Activated CD8-positive, alpha-beta T cell treated with anti-CD3 and anti-CD28 coated beads for 36 hours (primary cell): Measurements from ENCODE around the gene HIGD1A. TPM values are rescaled to one million over a fixed set of nuclear protein-coding genes. Genes with fewer than 3 reads are reported as not detected.

ENCODE experiments used
- ATAC-seq: fragments of 200-7000 bp; cut with Tn5 transposase; one replicate; pipeline ENCODE4 v1.10.0; 2021; ENCODE audit warnings: mild to moderate bottlenecking, moderate library complexity
- CTCF ChIA-PET: fragments of 350-600 bp; sonication (Branson Sonifier 250); formaldehyde crosslinking; loops from one replicate; lab custom pipeline; 2021; ENCODE audit warnings: antibody characterized with exemption; lab: Charles Lee
- POLR2A ChIA-PET: fragments of 350-600 bp; sonication (Branson Sonifier 250); formaldehyde crosslinking; loops from one replicate; lab custom pipeline; 2021; ENCODE audit warnings: antibody characterized with exemption; lab: Charles Lee
- DNase-seq: peaks from one replicate; pipeline ENCODE4 v3.0.0-alpha.2; 2020
- H3K27ac Mint-ChIP-seq: one replicate; pipeline ENCODE4 v1.8.0; 2021; ENCODE audit warnings: mild to moderate bottlenecking, mixed read lengths
- H3K27me3 Mint-ChIP-seq: one replicate; pipeline ENCODE4 v1.8.0; 2021; ENCODE audit warnings: mixed read lengths
- H3K36me3 Mint-ChIP-seq: one replicate; pipeline ENCODE4 v1.8.0; 2021; ENCODE audit warnings: low read depth, mixed read lengths
- H3K4me1 Mint-ChIP-seq: one replicate; pipeline ENCODE4 v1.8.0; 2021; ENCODE audit warnings: low read depth, mixed read lengths
- H3K4me3 Mint-ChIP-seq: one replicate; pipeline ENCODE4 v1.8.0; 2021; ENCODE audit warnings: mild to moderate bottlenecking, moderate library complexity, mixed read lengths
- H3K9me3 Mint-ChIP-seq: one replicate; pipeline ENCODE4 v1.8.0; 2021; ENCODE audit warnings: mixed read lengths
- intact Hi-C: fragments of 100-400 bp; cut with micrococcal nuclease; formaldehyde crosslinking; loops from one replicate; pipeline ENCODE4 v1.10.0; 2022
- total RNA-seq, 2 experiments: library from RNA; stranded (reverse); gene quantifications; one replicate each; pipeline ENCODE4 v1.2.3, GENCODE V29; 2021
- TF ChIP-seq, protein P1 (sequence below): fragments of 200-600 bp; IDR thresholded peaks from one replicate; pipeline ENCODE4 v1.8.0; 2022; ENCODE audit warnings: antibody characterized with exemption, mild to moderate bottlenecking

The HIGD1A gene
- total RNA-seq, 2 experiments from 2014 or later = 58.4 to 60.5 TPM

DNA sequence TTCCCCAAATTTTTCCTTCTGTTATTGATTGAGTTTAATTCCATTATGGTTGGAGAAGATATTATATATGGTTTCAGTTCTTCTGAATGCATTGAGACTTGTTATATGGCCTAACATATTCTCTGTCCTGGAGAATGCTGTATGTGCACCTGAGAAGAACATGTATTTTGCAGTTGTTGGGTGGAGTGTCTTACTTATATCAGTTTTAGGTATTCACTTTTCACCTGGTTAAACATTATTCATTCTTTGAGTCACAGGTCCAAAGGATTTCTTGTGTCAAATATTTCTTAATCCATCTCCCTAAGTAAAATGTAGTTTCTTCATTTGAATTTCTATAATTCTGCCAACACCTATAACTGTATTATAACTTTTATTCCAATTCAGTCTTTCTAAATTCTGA, 22.7 kb upstream of the HIGD1A start:
- DNase-seq (no peak), ATAC-seq (no peak)
- Mint-ChIP-seq H3K27me3 (peaks cover 12% of the 10 kb centered on the region), H3K27ac (no peak overlapping the region), H3K4me1 (peaks cover 4% of the 10 kb centered on the region), H3K36me3 (no peaks in the 10 kb centered on the region), H3K9me3 (no peaks in the 10 kb centered on the region), H3K4me3 (no peak overlapping the region)
- TF ChIP-seq, protein P1, sequence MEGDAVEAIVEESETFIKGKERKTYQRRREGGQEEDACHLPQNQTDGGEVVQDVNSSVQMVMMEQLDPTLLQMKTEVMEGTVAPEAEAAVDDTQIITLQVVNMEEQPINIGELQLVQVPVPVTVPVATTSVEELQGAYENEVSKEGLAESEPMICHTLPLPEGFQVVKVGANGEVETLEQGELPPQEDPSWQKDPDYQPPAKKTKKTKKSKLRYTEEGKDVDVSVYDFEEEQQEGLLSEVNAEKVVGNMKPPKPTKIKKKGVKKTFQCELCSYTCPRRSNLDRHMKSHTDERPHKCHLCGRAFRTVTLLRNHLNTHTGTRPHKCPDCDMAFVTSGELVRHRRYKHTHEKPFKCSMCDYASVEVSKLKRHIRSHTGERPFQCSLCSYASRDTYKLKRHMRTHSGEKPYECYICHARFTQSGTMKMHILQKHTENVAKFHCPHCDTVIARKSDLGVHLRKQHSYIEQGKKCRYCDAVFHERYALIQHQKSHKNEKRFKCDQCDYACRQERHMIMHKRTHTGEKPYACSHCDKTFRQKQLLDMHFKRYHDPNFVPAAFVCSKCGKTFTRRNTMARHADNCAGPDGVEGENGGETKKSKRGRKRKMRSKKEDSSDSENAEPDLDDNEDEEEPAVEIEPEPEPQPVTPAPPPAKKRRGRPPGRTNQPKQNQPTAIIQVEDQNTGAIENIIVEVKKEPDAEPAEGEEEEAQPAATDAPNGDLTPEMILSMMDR = no peak
- ChIA-PET CTCF (no interaction called here), POLR2A (no interaction called here)
- intact Hi-C loops = no loop called here

DNA sequence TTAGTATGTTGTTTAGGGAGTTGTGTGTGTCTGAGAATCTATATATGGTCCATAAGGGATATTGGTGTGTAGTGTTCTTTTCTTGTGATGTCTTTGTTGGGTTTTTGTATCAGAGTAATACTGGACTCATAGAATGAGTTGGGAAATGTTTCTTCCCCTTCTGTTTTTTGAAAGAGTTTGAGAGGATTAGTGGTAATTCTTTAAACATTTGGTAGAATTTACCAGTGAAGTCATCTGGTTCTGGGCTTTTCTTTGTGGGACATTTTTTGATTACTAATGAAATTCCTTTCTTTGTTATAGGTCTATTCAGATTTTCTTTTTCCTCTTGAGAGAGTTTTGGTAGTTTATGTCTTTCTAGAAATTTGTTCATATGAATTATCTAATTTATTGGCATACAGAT, 21.9 kb upstream of the HIGD1A start:
- POLR2A ChIA-PET = no interaction called here
- no peak for ATAC-seq
- no peaks in the 10 kb centered on the region for H3K4me1 Mint-ChIP-seq
- no peak overlapping the region for H3K4me3 Mint-ChIP-seq
- H3K9me3 Mint-ChIP-seq = no peaks in the 10 kb centered on the region
- intact Hi-C loops = no loop called here
- TF ChIP-seq, protein P1 = no peak
- H3K27ac Mint-ChIP-seq = no peak overlapping the region
- CTCF ChIA-PET = interaction anchor here (0.6 kb wide), 1 partner anchor 331 kb away, joined by 3 read pairs; no protein-coding TSS in a partner anchor
- no peaks in the 10 kb centered on the region for H3K36me3 Mint-ChIP-seq
- no peak for DNase-seq
- peaks cover 12% of the 10 kb centered on the region for H3K27me3 Mint-ChIP-seq

DNA sequence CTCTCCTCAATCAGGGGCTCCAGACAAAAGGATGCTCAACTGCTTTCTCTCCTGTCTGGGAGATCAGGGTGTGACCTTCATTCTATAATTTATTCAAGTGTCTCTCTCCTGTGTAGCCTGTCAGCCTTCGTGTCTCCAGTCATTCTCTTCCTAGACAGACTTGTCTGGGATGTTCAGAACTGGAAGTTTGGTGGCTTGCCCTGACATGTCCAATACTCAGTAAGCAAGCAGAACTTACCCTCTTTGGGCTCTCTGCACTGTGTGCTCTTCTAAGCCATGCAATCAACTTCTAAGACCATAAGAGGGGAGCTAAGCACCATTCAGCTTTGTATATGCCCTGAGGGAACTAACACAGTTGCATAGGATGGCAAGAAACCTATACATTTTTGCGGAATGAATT, 19.1 kb upstream of the HIGD1A start:
- H3K36me3 Mint-ChIP-seq = no peaks in the 10 kb centered on the region
- peaks cover 9% of the 10 kb centered on the region for H3K27me3 Mint-ChIP-seq
- H3K4me3 Mint-ChIP-seq = no peak overlapping the region
- ATAC-seq = no peak
- no peaks in the 10 kb centered on the region for H3K9me3 Mint-ChIP-seq
- POLR2A ChIA-PET = no interaction called here
- TF ChIP-seq, protein P1 = no peak
- DNase-seq = no peak
- intact Hi-C loops = no loop called here
- H3K4me1 Mint-ChIP-seq = no peaks in the 10 kb centered on the region
- CTCF ChIA-PET = no interaction called here
- H3K27ac Mint-ChIP-seq = no peak overlapping the region

DNA sequence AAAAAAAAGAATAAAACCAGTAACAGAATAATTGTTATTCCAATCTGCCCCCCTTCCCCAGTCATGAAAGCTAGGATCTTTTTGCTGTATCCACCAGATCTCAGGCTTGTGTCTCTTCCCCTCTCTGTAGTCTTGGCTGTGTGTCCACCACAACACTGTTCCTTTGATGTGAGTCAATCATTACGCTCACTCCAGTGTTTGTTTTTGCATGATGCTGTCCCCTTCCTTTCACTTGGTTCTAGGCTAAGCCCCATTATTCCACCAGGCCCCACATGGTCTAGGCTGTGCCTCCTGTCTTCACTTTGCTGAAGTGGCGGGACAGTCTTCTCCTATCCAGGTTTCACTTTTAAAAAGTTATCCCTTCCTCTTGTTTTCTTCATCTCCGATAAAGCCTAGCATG, 18.5 kb upstream of the HIGD1A start:
- no peak overlapping the region for H3K4me3 Mint-ChIP-seq
- H3K4me1 Mint-ChIP-seq = no peaks in the 10 kb centered on the region
- no peak overlapping the region for H3K27ac Mint-ChIP-seq
- ChIA-PET POLR2A (no interaction called here), CTCF (interaction anchor here (0.8 kb wide), 1 partner anchor 8 kb away, joined by 4 read pairs; no protein-coding TSS in a partner anchor)
- DNase-seq (no peak), ATAC-seq (no peak)
- no peaks in the 10 kb centered on the region for H3K36me3 Mint-ChIP-seq
- TF ChIP-seq, protein P1 = no peak
- intact Hi-C loops = no loop called here
- H3K27me3 Mint-ChIP-seq = peaks cover 9% of the 10 kb centered on the region
- H3K9me3 Mint-ChIP-seq = no peaks in the 10 kb centered on the region

DNA sequence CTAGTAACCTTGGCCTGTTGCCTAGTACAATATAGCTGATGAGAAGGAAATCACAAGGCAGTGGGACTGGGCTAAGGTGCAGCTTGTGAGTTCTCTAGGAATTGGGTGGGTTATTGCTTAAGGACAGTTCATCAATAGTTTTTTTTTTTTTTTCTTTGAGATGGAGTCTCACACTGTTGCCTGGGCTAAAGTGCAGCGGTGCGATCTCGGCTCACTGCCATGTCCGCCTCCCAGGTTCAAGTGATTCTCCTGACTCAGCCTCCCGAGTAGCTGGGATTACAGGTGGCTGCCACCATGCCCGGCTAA, 16.4 kb upstream of the HIGD1A start:
- Mint-ChIP-seq H3K4me1 (no peaks in the 10 kb centered on the region), H3K36me3 (no peaks in the 10 kb centered on the region), H3K9me3 (no peaks in the 10 kb centered on the region), H3K27ac (no peak overlapping the region), H3K27me3 (peaks cover 2% of the 10 kb centered on the region), H3K4me3 (no peak overlapping the region)
- TF ChIP-seq, protein P1 = no peak
- DNase-seq (no peak), ATAC-seq (no peak)
- ChIA-PET POLR2A (interaction anchor here (1.2 kb wide), 1 partner anchor 17 kb away, joined by 4 read pairs; the partner anchor contains the start of gene HIGD1A), CTCF (no interaction called here)
- intact Hi-C loops = no loop called here
